Adrenal gland (tissue), 12 donors: ENCODE measurements around the gene CERS3. TPM values are rescaled to one million over a fixed set of nuclear protein-coding genes. Genes with fewer than 3 reads are reported as not detected.

Source experiments
- DNase-seq, 7 donors: peaks; one replicate each; pipeline ENCODE4 v3.0.0-alpha.2; 2019 to 2020
- H3K27ac ChIP-seq, 5 donors: fragments of 200-600 bp; sonication (generic) in 4 of 5; 1 replicate in 3 of 5; 2 replicates in 2 of 5; pipeline versions ENCODE4 v1.5.1 to v1.8.0; 2016 to 2020; ENCODE audit warnings: mild to moderate bottlenecking in 1 of 5
- H3K27me3 ChIP-seq: fragments of 200-600 bp; 2 replicates; pipeline ENCODE4 v1.8.0; 2021
- H3K36me3 ChIP-seq, 2 donors: fragments of 200-600 bp; replicated peaks in 1 of 2; 1 replicate in 1 of 2; 2 replicates in 1 of 2; pipeline versions ENCODE4 v1.5.1 to v1.8.0; 2018 to 2022
- H3K4me1 ChIP-seq, 2 donors: fragments of 200-600 bp; replicated peaks in 1 of 2; 1 replicate in 1 of 2; 2 replicates in 1 of 2; pipeline versions ENCODE4 v1.5.1 to v1.8.0; 2018 to 2021
- H3K4me3 ChIP-seq, 4 donors: fragments of 200-600 bp; sonication (generic) in 3 of 4; one replicate each; pipeline ENCODE4 v1.5.1; 2016 to 2018
- H3K9me3 ChIP-seq, 3 donors: fragments of 200-600 bp; sonication (generic) in 1 of 3; replicated peaks in 1 of 3; 1 replicate in 2 of 3; 2 replicates in 1 of 3; pipeline versions ENCODE4 v1.5.1 to v1.8.0; 2016 to 2021
- POLR2A ChIP-seq, 2 donors: fragments of 450-650 bp; IDR thresholded peaks; one replicate each; pipeline ENCODE4 v1.6.1; 2017; ENCODE audit warnings: antibody characterized with exemption in 2 of 2, mild to moderate bottlenecking in 2 of 2, moderate library complexity in 1 of 2
- WGBS, 4 donors: extraction: QIAGEN DNeasy Blood & Tissue Kit in 2 of 4; methylation state at CpG; one replicate each; pipeline versions ENCODE4 v1.1.5 to v1.1.7; 2013 to 2017; 5-methylcytosine and 5-hydroxymethylcytosine counted together
- intact Hi-C, 2 donors: fragments of 100-400 bp; cut with DNase I; formaldehyde crosslinking; loops; one replicate each; pipeline versions ENCODE4 v1.14.1 to v1.15.0; 2022 to 2023
- polyA plus RNA-seq, 3 donors: library from polyadenylated mRNA; stranded (reverse); fragments of 200-250 nt in 2 of 3; fragments of 350-450 nt in 1 of 3; fragmentation: Illumina TruSeq in 1 of 3; extraction: RNeasy Lipid Tissue Mini Kit (QIAGEN cat#74804) in 1 of 3; gene quantifications; one replicate each; pipeline ENCODE4 v1.2.3, GENCODE V29; 2013 to 2014
- small RNA-seq, 2 donors: library from RNA; depleted of rRNA; stranded (forward); fragments of <200 nt; gene quantifications; one replicate each; pipeline ENCODE3, GENCODE V24; 2016
- total RNA-seq, 9 donors: library from RNA; depleted of rRNA in 4 of 9; stranded (reverse); fragments of >200 nt in 4 of 9; fragments of 120-200 nt in 1 of 9; fragmentation: NEBNext Ultra II Directional in 1 of 9; extraction: Animal tissue kit (Norgen Biotek cat#: 25700) in 1 of 9; gene quantifications; one replicate each; pipeline versions ENCODE4 v1.1.0 to v1.2.4, GENCODE V29; 2013 to 2023
- TF ChIP-seq, protein P1 (sequence below), 6 experiments: fragments of 450-650 bp in 4 of 6; fragments of 200-600 bp in 2 of 6; sonication (generic) in 1 of 6; IDR thresholded peaks; 1 replicate in 5 of 6; 2 replicates in 1 of 6; pipeline versions ENCODE4 v1.5.1 to v1.8.0; 2016 to 2021; ENCODE audit warnings: antibody characterized with exemption in 6 of 6, mild to moderate bottlenecking in 2 of 6, moderate library complexity in 1 of 6
- donor health status: healthy with polysubstance abuse.
- donor health status: Bipolar disorder and iron deficiency.
- donor health status: DM: yes; HTN: yes; CAD: no.
- donor health status: DM: no; HTN: no; CAD: no.
- donor health status: DM: no; HTN: no; CAD: no.
- donor health status: DM: yes; HTN: yes; CAD: no.

Gene CERS3
- total and polyA plus RNA-seq, 12 donors, result 0.07 to 0.08 TPM; not detected in 10

DNA sequence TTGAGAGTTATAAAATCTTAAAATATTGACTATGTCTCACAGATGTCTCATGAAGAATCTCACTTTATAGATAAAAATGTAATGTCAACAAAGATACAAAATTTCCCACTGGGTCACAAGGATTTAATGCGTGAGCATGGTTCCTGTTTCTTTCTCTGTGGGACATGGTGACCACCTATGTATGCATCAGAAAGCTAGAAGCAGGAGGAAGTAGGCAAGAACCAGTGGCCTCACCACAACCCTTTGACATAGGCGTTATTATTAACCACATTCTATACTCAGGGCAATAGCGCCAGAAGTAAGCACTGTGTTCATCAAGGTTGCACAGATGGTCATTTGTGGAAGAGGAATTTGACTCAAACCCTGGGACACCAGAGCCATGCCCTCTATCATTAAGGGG is 175.3 kb downstream of the CERS3 start:
- no peak for DNase-seq
- 74 to 93% (median 75%) methylated on average over 3 of the region's 3 CpGs for WGBS, 4 donors
- no peak for TF ChIP-seq POLR2A (IDR thresholded peaks at IDR 0.05)
- TF ChIP-seq, protein P1, sequence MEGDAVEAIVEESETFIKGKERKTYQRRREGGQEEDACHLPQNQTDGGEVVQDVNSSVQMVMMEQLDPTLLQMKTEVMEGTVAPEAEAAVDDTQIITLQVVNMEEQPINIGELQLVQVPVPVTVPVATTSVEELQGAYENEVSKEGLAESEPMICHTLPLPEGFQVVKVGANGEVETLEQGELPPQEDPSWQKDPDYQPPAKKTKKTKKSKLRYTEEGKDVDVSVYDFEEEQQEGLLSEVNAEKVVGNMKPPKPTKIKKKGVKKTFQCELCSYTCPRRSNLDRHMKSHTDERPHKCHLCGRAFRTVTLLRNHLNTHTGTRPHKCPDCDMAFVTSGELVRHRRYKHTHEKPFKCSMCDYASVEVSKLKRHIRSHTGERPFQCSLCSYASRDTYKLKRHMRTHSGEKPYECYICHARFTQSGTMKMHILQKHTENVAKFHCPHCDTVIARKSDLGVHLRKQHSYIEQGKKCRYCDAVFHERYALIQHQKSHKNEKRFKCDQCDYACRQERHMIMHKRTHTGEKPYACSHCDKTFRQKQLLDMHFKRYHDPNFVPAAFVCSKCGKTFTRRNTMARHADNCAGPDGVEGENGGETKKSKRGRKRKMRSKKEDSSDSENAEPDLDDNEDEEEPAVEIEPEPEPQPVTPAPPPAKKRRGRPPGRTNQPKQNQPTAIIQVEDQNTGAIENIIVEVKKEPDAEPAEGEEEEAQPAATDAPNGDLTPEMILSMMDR (IDR thresholded peaks at IDR 0.05), result no peak

DNA sequence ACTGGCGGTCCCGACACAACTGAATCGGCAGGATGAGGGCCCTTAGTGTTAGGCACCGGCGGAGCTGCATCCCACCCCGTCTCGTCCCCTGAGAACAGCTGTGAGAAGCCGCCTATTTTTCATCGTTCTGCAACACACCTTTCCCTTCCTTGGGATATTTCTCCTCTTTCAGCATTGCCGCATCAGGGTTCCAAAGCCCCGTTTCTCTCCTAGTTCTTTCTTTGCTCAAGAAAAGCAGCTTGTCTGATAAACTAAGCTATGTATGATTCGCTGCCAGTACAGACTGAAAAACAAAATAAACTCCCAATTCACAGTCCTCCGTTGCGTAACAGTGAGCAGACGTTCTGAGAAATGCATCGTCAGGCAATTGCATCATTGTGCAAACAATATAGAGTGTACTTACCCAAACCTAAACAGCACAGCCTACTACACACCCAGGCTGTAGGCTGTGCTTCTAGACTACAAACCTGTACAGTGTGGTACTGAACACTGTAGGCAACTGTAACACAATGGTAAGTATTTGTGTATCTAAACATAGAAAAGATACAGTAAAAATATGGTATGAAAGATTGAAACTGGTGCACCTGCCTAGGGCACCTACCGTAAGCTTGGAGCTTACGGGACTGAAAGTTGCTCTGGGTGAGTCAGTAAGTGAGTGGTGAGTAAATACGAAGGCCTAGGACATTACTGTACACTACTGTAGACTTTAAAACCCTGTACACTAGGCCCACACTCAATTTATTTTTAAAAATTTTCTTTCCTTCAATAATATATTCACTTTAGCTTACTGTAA is 178.1 kb downstream of the CERS3 start:
- H3K27me3 ChIP-seq, result no peaks in the 10 kb centered on the region
- no peaks in the 10 kb centered on the region for H3K36me3 ChIP-seq
- H3K4me1 ChIP-seq, result no peaks in the 10 kb centered on the region
- intact Hi-C loops, result no loop called here
- 45 to 52% (median 46%) methylated on average over 19 of the region's 19 CpGs for WGBS, 4 donors
- H3K9me3 ChIP-seq, result no peaks in the 10 kb centered on the region
- H3K27ac ChIP-seq, result peak overlapping the region in 2 of 5 donors; percentile 88 to 95
- no peak for TF ChIP-seq POLR2A (IDR thresholded peaks at IDR 0.05)
- TF ChIP-seq, protein P1 (IDR thresholded peaks at IDR 0.05), result no peak
- peak overlapping the region in 2 of 4 donors; percentile 82 to 86 for H3K4me3 ChIP-seq
- peak in 1 of 7 donors; percentile 55 for DNase-seq

More for the DNA sequence above, 175.3 kb downstream of the CERS3 start:
- H3K9me3 ChIP-seq, result no peaks in the 10 kb centered on the region
- intact Hi-C loops, result no loop called here
- H3K27me3 ChIP-seq, result no peaks in the 10 kb centered on the region
- H3K36me3 ChIP-seq, result no peaks in the 10 kb centered on the region
- no peaks in the 10 kb centered on the region for H3K4me1 ChIP-seq
- H3K27ac ChIP-seq, result no peak overlapping the region
- H3K4me3 ChIP-seq, result no peak overlapping the region

Small RNAs within 50 kb of the gene (small RNA-seq; reads per million reads assigned to genes)
- gene RNU6-181P, result 0 reads per million in 2 donors
- gene RNU6-322P, result 0 reads per million in 2 donors

Other genes with a start within 250 kb of the CERS3 start
- gene ADAMTS17, start 187.0 kb downstream of the CERS3 start, total RNA-seq, result 10 to 100 TPM in 2 of 9 donors, 1 to 10 TPM in 6, under 1 TPM in 1; 0.55 to 14.8 (median 6.8) TPM
- 1 to 10 TPM in 2 of 3 donors, under 1 TPM in 1; 0.51 to 2.0 (median 1.7) TPM for gene ADAMTS17, start 187.0 kb downstream of the CERS3 start, polyA plus RNA-seq
- gene LINS1, start 73.2 kb upstream of the CERS3 start, total RNA-seq, result 10 to 100 TPM in 7 of 9 donors, 1 to 10 TPM in 2; 7.4 to 23.5 (median 13.2) TPM
- gene LINS1, start 73.2 kb upstream of the CERS3 start, polyA plus RNA-seq, result 10 to 100 TPM in 2 of 3 donors, 1 to 10 TPM in 1; 8.1 to 19.4 (median 11.2) TPM
- 10 to 100 TPM in 7 of 9 donors, 1 to 10 TPM in 2; 9.1 to 25.2 (median 11.8) TPM for gene ASB7, start 73.6 kb upstream of the CERS3 start, total RNA-seq
- 1 to 10 TPM; 2.7 to 6.9 (median 4.4) TPM for gene ASB7, start 73.6 kb upstream of the CERS3 start, polyA plus RNA-seq